Body of pancreas (tissue), 4 donors: ENCODE data around the gene MRPL21. TPM values are rescaled to one million over a fixed set of nuclear protein-coding genes. Genes with fewer than 3 reads are reported as not detected.

Experiments used
- ATAC-seq: fragments of 150-250 bp; one replicate; pipeline ENCODE4 v1.9.1; 2016
- DNase-seq, 4 donors: peaks; one replicate each; pipeline ENCODE4 v3.0.0-alpha.2; 2019
- H3K27ac ChIP-seq, 4 donors: fragments of 200-600 bp; sonication (generic); 1 replicate in 3 of 4; 2 replicates in 1 of 4; pipeline versions ENCODE4 v1.5.1 to v1.6.1; 2016 to 2019; ENCODE audit warnings: mild to moderate bottlenecking in 1 of 4, mixed read lengths in 1 of 4, moderate library complexity in 1 of 4
- H3K27me3 ChIP-seq, 2 donors: fragments of 200-600 bp; sonication (generic); one replicate each; pipeline ENCODE4 v1.6.0; 2016; ENCODE audit warnings: mild to moderate bottlenecking in 1 of 2
- H3K36me3 ChIP-seq, 2 donors: fragments of 200-600 bp; sonication (generic); replicated peaks in 1 of 2; 2 replicates each; pipeline ENCODE4 v1.5.1; 2016; ENCODE audit warnings: low read depth in 2 of 2; ENCODE audit not compliant: insufficient read depth in 1 of 2
- H3K4me1 ChIP-seq: fragments of 200-600 bp; sonication (generic); one replicate; pipeline ENCODE4 v1.6.0; 2016
- H3K4me3 ChIP-seq, 2 donors: fragments of 200-600 bp; sonication (generic); 1 replicate in 1 of 2; 2 replicates in 1 of 2; pipeline ENCODE4 v1.5.1; 2016 to 2019
- H3K9me3 ChIP-seq, 3 donors: fragments of 200-600 bp; sonication (generic); 1 replicate in 2 of 3; 2 replicates in 1 of 3; pipeline ENCODE4 v1.5.1; 2016
- POLR2A ChIP-seq, 3 donors: fragments of 450-650 bp; IDR thresholded peaks; one replicate each; pipeline ENCODE4 v1.6.1; 2016; ENCODE audit warnings: antibody characterized with exemption in 3 of 3, mild to moderate bottlenecking in 2 of 3
- WGBS, 2 donors: methylation state at CpG; one replicate each; pipeline ENCODE4 v1.1.5; 2017; 5-methylcytosine and 5-hydroxymethylcytosine counted together
- intact Hi-C: fragments of 100-400 bp; cut with DNase I; formaldehyde crosslinking; loops from one replicate; pipeline ENCODE4 v1.15.1; 2023
- total RNA-seq, 2 donors: library from RNA; depleted of rRNA; stranded (reverse); fragments of >200 nt; gene quantifications; one replicate each; pipeline ENCODE4 v1.1.0, GENCODE V29; 2016
- TF ChIP-seq, protein P1 (sequence below), 7 experiments: fragments of 450-650 bp in 4 of 7; fragments of 200-600 bp in 3 of 7; sonication (generic) in 3 of 7; IDR thresholded peaks; one replicate each; pipeline ENCODE4 v1.5.1; 2016 to 2019; ENCODE audit warnings: antibody characterized with exemption in 7 of 7

Gene MRPL21
- total RNA-seq, 2 donors from 2014 or later: 21.8 to 45.7 TPM

DNA sequence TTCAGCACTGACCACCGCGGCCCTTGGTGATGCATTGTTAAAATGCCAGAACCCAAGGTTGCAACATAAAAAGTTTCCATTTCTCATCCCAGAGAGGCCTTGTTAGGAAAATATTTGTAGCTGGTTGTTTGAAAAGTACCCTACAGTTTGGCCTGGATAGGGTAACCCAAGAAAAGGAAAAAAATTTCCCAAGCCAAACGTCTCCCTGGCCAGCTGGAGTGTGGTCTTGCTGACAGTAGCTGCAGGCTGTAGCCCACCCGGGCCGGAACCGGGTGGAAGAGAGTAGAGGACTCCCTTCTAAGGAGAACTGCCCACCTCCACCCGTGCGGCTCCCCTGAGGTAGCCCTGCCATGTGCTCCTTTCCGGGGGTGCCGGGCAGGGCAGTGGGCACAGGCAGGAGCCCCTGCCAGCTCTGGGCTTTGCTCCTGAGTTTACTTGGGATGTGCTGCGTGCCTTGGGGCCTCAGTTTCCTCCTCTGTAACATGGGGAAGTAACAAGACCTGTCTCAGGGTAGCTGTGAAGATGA lies 38.5 kb upstream of the MRPL21 start:
- no peaks in the 10 kb centered on the region for H3K27me3 ChIP-seq
- peaks cover 6% of the 10 kb centered on the region for H3K4me1 ChIP-seq
- DNase-seq: no peak
- no peaks in the 10 kb centered on the region for H3K9me3 ChIP-seq
- no peak overlapping the region for H3K27ac ChIP-seq
- ATAC-seq: no peak
- 67 to 69% methylated on average over 11 of the region's 11 CpGs for WGBS, 2 donors
- peaks cover 0 to 3% of the 10 kb centered on the region in 2 donors for H3K36me3 ChIP-seq
- intact Hi-C loops: no loop called here
- no peak for TF ChIP-seq POLR2A (IDR thresholded peaks at IDR 0.05)
- TF ChIP-seq, protein P1, sequence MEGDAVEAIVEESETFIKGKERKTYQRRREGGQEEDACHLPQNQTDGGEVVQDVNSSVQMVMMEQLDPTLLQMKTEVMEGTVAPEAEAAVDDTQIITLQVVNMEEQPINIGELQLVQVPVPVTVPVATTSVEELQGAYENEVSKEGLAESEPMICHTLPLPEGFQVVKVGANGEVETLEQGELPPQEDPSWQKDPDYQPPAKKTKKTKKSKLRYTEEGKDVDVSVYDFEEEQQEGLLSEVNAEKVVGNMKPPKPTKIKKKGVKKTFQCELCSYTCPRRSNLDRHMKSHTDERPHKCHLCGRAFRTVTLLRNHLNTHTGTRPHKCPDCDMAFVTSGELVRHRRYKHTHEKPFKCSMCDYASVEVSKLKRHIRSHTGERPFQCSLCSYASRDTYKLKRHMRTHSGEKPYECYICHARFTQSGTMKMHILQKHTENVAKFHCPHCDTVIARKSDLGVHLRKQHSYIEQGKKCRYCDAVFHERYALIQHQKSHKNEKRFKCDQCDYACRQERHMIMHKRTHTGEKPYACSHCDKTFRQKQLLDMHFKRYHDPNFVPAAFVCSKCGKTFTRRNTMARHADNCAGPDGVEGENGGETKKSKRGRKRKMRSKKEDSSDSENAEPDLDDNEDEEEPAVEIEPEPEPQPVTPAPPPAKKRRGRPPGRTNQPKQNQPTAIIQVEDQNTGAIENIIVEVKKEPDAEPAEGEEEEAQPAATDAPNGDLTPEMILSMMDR (IDR thresholded peaks at IDR 0.05): no peak
- no peak overlapping the region for H3K4me3 ChIP-seq

DNA sequence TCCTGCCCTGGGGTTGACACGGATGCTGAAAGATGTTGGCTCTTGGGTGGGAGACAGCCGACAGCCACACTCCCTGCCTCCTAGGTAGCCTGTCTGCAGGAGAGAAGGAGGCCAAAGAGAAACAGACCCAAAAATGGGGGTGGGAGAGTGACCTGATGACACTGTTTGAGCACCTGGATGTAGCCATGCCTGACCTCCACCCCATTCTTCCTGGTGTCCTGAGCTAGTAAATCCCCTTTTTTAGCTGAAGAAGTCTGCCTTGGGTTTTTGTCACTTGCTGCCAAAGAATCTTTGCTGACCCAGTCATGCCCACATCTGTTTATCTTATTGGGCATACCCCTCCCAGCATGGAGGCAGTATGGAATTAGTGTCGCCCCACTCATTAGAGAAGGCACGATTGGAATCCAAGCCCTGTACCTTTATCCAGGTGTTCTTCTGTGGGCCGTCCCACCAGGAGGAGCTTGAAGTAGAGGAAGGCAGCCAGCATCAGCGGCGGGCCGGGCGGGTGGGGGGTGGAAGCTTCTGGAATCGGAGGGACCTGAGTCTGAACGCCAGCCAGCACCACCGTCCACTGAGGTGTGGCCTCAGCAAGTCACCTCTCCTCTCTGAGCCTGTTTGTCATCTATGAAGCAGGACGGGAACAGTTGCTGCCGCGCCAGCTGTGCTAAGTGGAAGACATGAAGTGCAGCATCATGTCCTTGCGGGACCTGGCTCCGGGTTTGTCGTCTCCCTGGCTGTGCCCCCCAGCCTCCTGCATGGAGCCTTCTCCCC lies 37.9 kb upstream of the MRPL21 start:
- no peak for DNase-seq
- no peak overlapping the region for H3K4me3 ChIP-seq
- no peaks in the 10 kb centered on the region for H3K9me3 ChIP-seq
- H3K36me3 ChIP-seq: peaks cover 0 to 7% of the 10 kb centered on the region in 2 donors
- H3K4me1 ChIP-seq: peaks cover under 1% of the 10 kb centered on the region
- no peaks in the 10 kb centered on the region for H3K27me3 ChIP-seq
- TF ChIP-seq POLR2A (IDR thresholded peaks at IDR 0.05): no peak
- TF ChIP-seq, protein P1 (IDR thresholded peaks at IDR 0.05): no peak
- intact Hi-C loops: no loop called here
- no peak overlapping the region for H3K27ac ChIP-seq
- ATAC-seq: no peak
- WGBS, 2 donors: 84% methylated on average over 10 to 18 of the region's 18 CpGs

DNA sequence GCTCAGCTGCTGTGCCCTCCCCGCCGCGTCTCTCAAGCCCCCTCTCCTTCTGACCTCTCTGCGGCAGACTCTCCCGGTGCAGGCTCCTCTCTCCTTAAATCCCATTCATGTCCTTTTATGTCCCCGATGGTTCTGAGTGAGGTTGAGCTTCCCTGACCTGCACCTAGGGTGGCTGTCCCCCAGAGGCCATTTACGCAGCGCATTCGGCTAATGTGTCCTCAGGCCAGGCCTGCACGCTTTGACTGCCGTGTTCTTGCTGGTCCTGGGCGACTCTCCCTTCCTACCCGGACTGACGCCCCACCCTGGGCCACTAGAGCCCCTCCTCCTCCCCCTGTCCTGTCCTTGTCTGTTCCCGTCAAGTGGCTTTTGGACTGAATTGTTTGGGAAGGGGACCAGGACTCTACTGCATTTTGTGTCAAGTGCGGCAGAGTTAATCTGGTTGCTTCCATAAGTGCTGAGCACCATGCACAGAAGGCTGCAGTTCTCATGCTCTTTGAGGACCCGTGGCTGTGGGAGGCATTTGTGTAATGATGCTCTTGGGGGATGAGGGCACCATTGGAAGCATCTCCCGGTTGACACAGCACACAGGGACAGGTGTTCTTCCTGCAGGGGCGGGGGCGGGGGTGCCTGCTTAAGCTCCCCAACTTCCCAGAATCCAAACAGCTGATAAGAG lies 37.2 kb upstream of the MRPL21 start:
- TF ChIP-seq, protein P1 (IDR thresholded peaks at IDR 0.05): no peak
- TF ChIP-seq POLR2A (IDR thresholded peaks at IDR 0.05): no peak
- no peak overlapping the region for H3K4me3 ChIP-seq
- intact Hi-C loops: no loop called here
- ATAC-seq (no peak), DNase-seq (no peak)
- no peaks in the 10 kb centered on the region for H3K27me3 ChIP-seq
- H3K36me3 ChIP-seq: peaks cover 0 to 7% of the 10 kb centered on the region in 2 donors
- H3K4me1 ChIP-seq: no peaks in the 10 kb centered on the region
- no peaks in the 10 kb centered on the region for H3K9me3 ChIP-seq
- H3K27ac ChIP-seq: no peak overlapping the region
- WGBS, 2 donors: 89 to 92% methylated on average over 18 to 20 of the region's 20 CpGs

DNA sequence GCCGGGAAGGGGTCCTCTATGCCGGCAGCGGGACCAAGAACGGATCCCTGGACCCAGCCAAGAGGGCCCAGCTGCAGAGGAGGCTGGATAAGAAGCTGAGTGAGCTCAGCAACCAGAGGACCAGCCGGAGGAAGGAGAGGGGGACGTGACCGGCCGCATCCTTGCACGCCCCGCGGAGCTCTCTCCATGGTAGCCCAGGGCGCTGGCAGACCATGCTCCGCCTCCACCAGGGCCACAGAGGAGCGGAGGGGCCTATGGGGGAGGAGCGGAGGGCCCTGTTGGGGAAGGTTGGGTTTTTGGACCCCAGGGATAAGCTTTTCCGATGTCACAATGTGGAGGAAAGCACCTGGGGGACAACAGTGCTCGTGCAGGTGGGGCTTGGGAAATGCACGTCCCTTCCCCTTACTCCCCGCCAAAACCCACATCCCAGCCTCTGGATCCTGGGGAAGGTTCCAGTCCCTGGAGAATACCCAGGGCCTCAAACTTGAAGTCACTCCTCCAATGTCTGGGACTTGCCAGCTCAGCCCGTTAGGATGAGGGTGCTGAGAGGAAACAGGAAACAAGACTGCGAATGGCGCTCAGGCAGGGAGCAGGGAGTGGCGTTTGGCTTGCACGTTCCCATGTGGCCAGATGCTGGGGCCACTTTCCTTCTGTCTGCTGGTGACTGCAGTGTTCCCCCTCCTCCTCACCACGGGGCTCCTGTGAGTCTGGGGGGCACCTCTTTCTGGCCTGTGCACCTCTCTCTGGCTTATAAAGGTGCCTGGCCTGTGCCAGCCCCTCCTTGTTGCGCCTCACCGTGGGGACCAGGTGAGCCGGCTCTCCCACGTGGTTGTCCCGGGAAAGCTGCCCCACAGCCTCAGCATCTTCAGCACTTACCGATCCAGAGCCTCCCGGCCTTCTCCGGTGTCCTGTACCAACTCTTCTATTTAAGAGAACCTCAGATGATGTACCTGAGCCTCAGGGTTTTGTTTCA lies 36.2 kb upstream of the MRPL21 start:
- Histone ChIP-seq H3K4me3 (no peak overlapping the region), H3K4me1 (no peaks in the 10 kb centered on the region), H3K36me3 (peaks cover 0 to 8% of the 10 kb centered on the region in 2 donors), H3K27ac (no peak overlapping the region), H3K9me3 (no peaks in the 10 kb centered on the region), H3K27me3 (no peaks in the 10 kb centered on the region)
- TF ChIP-seq POLR2A (IDR thresholded peaks at IDR 0.05): no peak
- TF ChIP-seq, protein P1 (IDR thresholded peaks at IDR 0.05): no peak
- intact Hi-C loops: no loop called here
- DNase-seq: no peak
- 89 to 91% methylated on average over 32 to 33 of the region's 33 CpGs for WGBS, 2 donors
- no peak for ATAC-seq
